Endothelial cell of umbilical vein (primary cell): ENCODE results near the gene GSC2. TPM values are rescaled to one million over a fixed set of nuclear protein-coding genes. Genes with fewer than 3 reads are reported as not detected.

Experiments
- BruUV-seq: library from RNA; stranded (reverse); fragments of 400-500 nt; replicated peaks from 2 replicates; lab custom pipeline; 2021; lab: Mats Ljungman, UMichigan
- CTCF ChIA-PET: fragments of 300-600, 350-600 bp; sonication (Branson Sonifier 250); formaldehyde crosslinking; loops from one replicate; lab custom pipeline; 2021; ENCODE audit warnings: antibody characterized with exemption, inconsistent platforms; lab: Charles Lee
- POLR2A ChIA-PET: fragments of 300-600, 350-600 bp; sonication (Branson Sonifier 250); formaldehyde crosslinking; loops from one replicate; lab custom pipeline; 2021; ENCODE audit warnings: antibody characterized with exemption, inconsistent platforms; lab: Charles Lee
- DNase-seq: peaks from one replicate; pipeline ENCODE4 v3.0.0-alpha.2; 2011; ENCODE audit warnings: low read depth, low spot score
- FAIRE-seq: peaks from 2 replicates; lab custom pipeline; 2011; peaks lifted over from hg19 to GRCh38; lab: Jason Lieb, UNC
- H2AFZ ChIP-seq: 2 replicates; pipeline ENCODE4 v1.6.0; 2012; ENCODE audit warnings: low read depth, low read length, control low read depth, inconsistent platforms
- H3K27ac ChIP-seq: 2 replicates; pipeline ENCODE4 v1.5.1; 2011; ENCODE audit warnings: low read depth, mild to moderate bottlenecking, control low read depth, low read length, moderate library complexity; ENCODE audit not compliant: insufficient read depth
- H3K27me3 ChIP-seq, 2 experiments: 2 replicates each; pipeline versions ENCODE4 v1.6.0 to v1.6.1; 2011; ENCODE audit warnings: low read length in 2 of 2, mixed read lengths in 1 of 2; ENCODE audit not compliant: control insufficient read depth in 2 of 2, insufficient read depth in 2 of 2
- H3K36me3 ChIP-seq, 2 experiments: 2 replicates in 1 of 2; 3 replicates in 1 of 2; pipeline ENCODE4 v1.5.1; 2011; ENCODE audit warnings: low read length in 2 of 2, mild to moderate bottlenecking in 1 of 2, moderate library complexity in 1 of 2; ENCODE audit not compliant: control insufficient read depth in 2 of 2, insufficient read depth in 2 of 2; ENCODE audit errors: extremely low read depth in 1 of 2
- H3K4me1 ChIP-seq: 3 replicates; pipeline ENCODE4 v1.5.1; 2011; ENCODE audit warnings: mild to moderate bottlenecking, low read length; ENCODE audit not compliant: control insufficient read depth, insufficient read depth; ENCODE audit errors: extremely low read depth
- H3K4me2 ChIP-seq: 2 replicates; pipeline ENCODE4 v1.6.1; 2011; ENCODE audit warnings: low read length, control low read depth, mixed read lengths; ENCODE audit not compliant: insufficient read depth
- H3K4me3 ChIP-seq, 3 experiments: fragments of 200-600 bp in 1 of 3; sonication (generic), shearing (Covaris generic) in 1 of 3; replicated peaks in 1 of 3; 2 replicates each; pipeline ENCODE4 v1.5.1; 2011 to 2016; ENCODE audit warnings: control low read depth in 3 of 3, low read length in 3 of 3, mild to moderate bottlenecking in 2 of 3, inconsistent platforms in 1 of 3, low read depth in 1 of 3, moderate library complexity in 1 of 3; ENCODE audit not compliant: insufficient read depth in 1 of 3
- H3K79me2 ChIP-seq: 2 replicates; pipeline ENCODE4 v1.6.0; 2012; ENCODE audit warnings: low read length, inconsistent platforms; ENCODE audit not compliant: control insufficient read depth, insufficient read depth
- H3K9ac ChIP-seq: replicated peaks from 2 replicates; pipeline ENCODE3; 2011; ENCODE audit warnings: low read length, control low read depth; ENCODE audit not compliant: insufficient read depth; ENCODE audit errors: extremely low read depth
- H3K9me1 ChIP-seq: replicated peaks from 3 replicates; pipeline ENCODE4 v1.6.0; 2011; ENCODE audit warnings: mild to moderate bottlenecking, low read length; ENCODE audit not compliant: control insufficient read depth, insufficient read depth; ENCODE audit errors: extremely low read depth
- H3K9me3 ChIP-seq: replicated peaks from 2 replicates; pipeline ENCODE4 v1.5.1; 2012; ENCODE audit warnings: low read length, inconsistent platforms; ENCODE audit not compliant: control insufficient read depth, insufficient read depth
- H4K20me1 ChIP-seq: replicated peaks from 2 replicates; pipeline ENCODE3; 2011; ENCODE audit warnings: mild to moderate bottlenecking, low read length; ENCODE audit not compliant: control insufficient read depth, insufficient read depth; ENCODE audit errors: extremely low read depth
- CTCF ChIP-seq, 2 donors: IDR thresholded peaks; 1 replicate in 1 of 2; 2 replicates in 1 of 2; pipeline ENCODE4 v1.5.1; 2011; ENCODE audit warnings: low read length in 2 of 2, mild to moderate bottlenecking in 2 of 2, moderate library complexity in 2 of 2, control low read depth in 1 of 2, inconsistent platforms in 1 of 2, low read depth in 1 of 2; ENCODE audit not compliant: insufficient read depth in 1 of 2; ENCODE audit errors: extremely low read depth in 1 of 2
- EZH2 ChIP-seq: IDR thresholded peaks from 2 replicates; pipeline ENCODE4 v1.6.1; 2012; ENCODE audit warnings: borderline replicate concordance, low read depth, mild to moderate bottlenecking, moderate library complexity, low read length, inconsistent platforms; ENCODE audit not compliant: severe bottlenecking
- FOS ChIP-seq: IDR thresholded peaks from 2 replicates; pipeline ENCODE4 v1.6.1; 2011; ENCODE audit warnings: mild to moderate bottlenecking, low read length, moderate library complexity, borderline replicate concordance; ENCODE audit not compliant: insufficient read depth
- GATA2 ChIP-seq: IDR thresholded peaks from 2 replicates; pipeline ENCODE4 v1.7.0; 2011; ENCODE audit warnings: low read depth, mild to moderate bottlenecking, moderate library complexity, mixed read lengths, low read length; ENCODE audit not compliant: insufficient read length, insufficient read depth
- JUN ChIP-seq: IDR thresholded peaks from 2 replicates; pipeline ENCODE4 v1.6.1; 2011; ENCODE audit warnings: borderline replicate concordance, low read depth; ENCODE audit not compliant: insufficient read length, insufficient read depth
- MYC ChIP-seq: IDR thresholded peaks from one replicate; pipeline ENCODE4 v1.6.1; 2011; ENCODE audit warnings: mild to moderate bottlenecking, low read depth, low read length
- POLR2A ChIP-seq: IDR thresholded peaks from 2 replicates; pipeline ENCODE4 v1.6.1; 2012; ENCODE audit warnings: low read depth, mild to moderate bottlenecking, control low read depth, low read length
- POLR2AphosphoS5 ChIP-seq: IDR thresholded peaks from 2 replicates; pipeline ENCODE4 v1.6.1; 2012; ENCODE audit warnings: low read depth, mild to moderate bottlenecking, control low read depth, low read length, moderate library complexity; ENCODE audit not compliant: insufficient read depth
- dilution Hi-C: fragments of 300-500 bp; cut with MboI; formaldehyde crosslinking; loops from one replicate; pipeline ENCODE4 v1.15.0; 2019; ENCODE audit warnings: low sequenced_read_pairs; ENCODE audit not compliant: extremely low pct_ligation_motif_present
- intact Hi-C: fragments of 100-400 bp; cut with micrococcal nuclease; formaldehyde crosslinking; loops from one replicate; pipeline ENCODE4 v1.10.0; 2022
- polyA plus RNA-seq, 4 experiments: library from polyadenylated mRNA; depleted of rRNA in 3 of 4; stranded (reverse) in 3 of 4; unstranded in 1 of 4; fragments of >200 nt; gene quantifications; 2 replicates each; pipeline versions ENCODE4 v1.2.1 to v1.2.3, GENCODE V29; 2011 to 2012; ENCODE audit warnings: missing spikeins in 1 of 4
- total RNA-seq: library from RNA; stranded (reverse); gene quantifications from 2 replicates; pipeline ENCODE4 v1.2.3, GENCODE V29; 2021
- TF ChIP-seq, protein P1 (sequence below): IDR thresholded peaks from 2 replicates; pipeline ENCODE4 v1.6.1; 2011; ENCODE audit not compliant: insufficient read depth, insufficient read length

Gene GSC2
- total and polyA plus RNA-seq, 2 donors (not counting 3 experiments of a cell fraction or from before 2014, with no cell fraction given) = not detected

GRCh38 chr22:19166421-19166820 lies 16.3 kb upstream of the GSC2 start:
- Histone ChIP-seq H4K20me1 (no peaks in the 10 kb centered on the region), H2AFZ (no peak overlapping the region), H3K9ac (no peak overlapping the region), H3K36me3 (no peaks in the 10 kb centered on the region), H3K9me3 (no peaks in the 10 kb centered on the region), H3K4me1 (peaks cover 6% of the 10 kb centered on the region), H3K9me1 (no peaks in the 10 kb centered on the region), H3K27me3 (peaks cover 22 to 28% of the 10 kb centered on the region in 2 experiments), H3K4me3 (no peak overlapping the region), H3K27ac (no peak overlapping the region), H3K79me2 (no peaks in the 10 kb centered on the region), H3K4me2 (no peak overlapping the region)
- no TSS peak for BruUV-seq
- POLR2A ChIA-PET = no interaction called here
- dilution Hi-C loops (no loop called here), intact Hi-C loops (no loop called here)
- no peak for TF ChIP-seq POLR2A
- TF ChIP-seq FOS = no peak
- TF ChIP-seq POLR2AphosphoS5 = no peak
- TF ChIP-seq EZH2 = no peak
- TF ChIP-seq GATA2 = no peak
- TF ChIP-seq JUN = no peak
- TF ChIP-seq CTCF (IDR thresholded peaks at IDR 0.05; ENCODE audit: extremely low read depth in 1 of 2, insufficient read depth in 1 of 2, low read depth in 1 of 2, low read length in 2 of 2) = no peak
- no peak for TF ChIP-seq MYC
- TF ChIP-seq, protein P1, sequence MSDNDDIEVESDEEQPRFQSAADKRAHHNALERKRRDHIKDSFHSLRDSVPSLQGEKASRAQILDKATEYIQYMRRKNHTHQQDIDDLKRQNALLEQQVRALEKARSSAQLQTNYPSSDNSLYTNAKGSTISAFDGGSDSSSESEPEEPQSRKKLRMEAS = no peak
- FAIRE-seq (no peak), DNase-seq (no peak)
- CTCF ChIA-PET = no interaction called here
